Activated T-cell treated with anti-CD3 and anti-CD28 coated beads, Interleukin-2, amount 50 U/mL, for 24 hours (primary cell): ENCODE data around the gene SLC25A17.
A peak's percentile ranks its signal among the peaks of the same experiment; 100 is the strongest.

ENCODE experiments used
- DNase-seq: peaks from one replicate; pipeline ENCODE4 v3.0.0-alpha.2; 2020
- H3K27ac Mint-ChIP-seq: 2 replicates; pipeline ENCODE4 v1.8.0; 2020; ENCODE audit warnings: mild to moderate bottlenecking, mixed read lengths
- H3K27me3 Mint-ChIP-seq: 2 replicates; pipeline ENCODE4 v1.8.0; 2020; ENCODE audit warnings: mixed read lengths
- H3K36me3 Mint-ChIP-seq: 2 replicates; pipeline ENCODE4 v1.8.0; 2020; ENCODE audit warnings: low read depth, mixed read lengths
- H3K4me1 Mint-ChIP-seq: 2 replicates; pipeline ENCODE4 v1.8.0; 2020; ENCODE audit warnings: low read depth, mixed read lengths
- H3K4me3 Mint-ChIP-seq: 2 replicates; pipeline ENCODE4 v1.8.0; 2020; ENCODE audit warnings: mild to moderate bottlenecking, moderate library complexity, mixed read lengths
- H3K9me3 Mint-ChIP-seq: 2 replicates; pipeline ENCODE4 v1.8.0; 2020; ENCODE audit warnings: mixed read lengths

The SLC25A17 gene

DNA sequence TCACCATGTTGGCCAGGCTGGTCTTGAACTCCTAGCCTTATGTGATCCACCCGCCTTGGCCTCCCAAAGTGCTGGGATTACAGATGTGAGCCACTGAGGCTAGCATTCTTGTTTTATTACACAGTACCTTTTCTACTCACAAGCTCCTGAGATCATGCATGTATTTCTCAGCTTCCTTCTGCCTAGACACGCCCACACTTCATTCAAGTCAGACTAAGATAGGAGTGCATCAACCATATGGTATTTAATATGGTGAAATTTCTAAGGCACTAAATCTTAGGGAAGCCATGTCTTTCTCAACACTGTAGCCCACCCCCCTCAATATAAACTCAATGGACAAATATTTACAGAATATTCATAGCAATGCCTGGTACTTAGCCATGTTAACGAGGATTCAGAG, 62.1 kb downstream of the SLC25A17 start:
- no peak overlapping the region for H3K4me3 Mint-ChIP-seq
- no peak for DNase-seq
- no peak overlapping the region for H3K27ac Mint-ChIP-seq
- no peaks in the 10 kb centered on the region for H3K36me3 Mint-ChIP-seq
- H3K9me3 Mint-ChIP-seq = no peaks in the 10 kb centered on the region
- no peaks in the 10 kb centered on the region for H3K27me3 Mint-ChIP-seq
- no peaks in the 10 kb centered on the region for H3K4me1 Mint-ChIP-seq

DNA sequence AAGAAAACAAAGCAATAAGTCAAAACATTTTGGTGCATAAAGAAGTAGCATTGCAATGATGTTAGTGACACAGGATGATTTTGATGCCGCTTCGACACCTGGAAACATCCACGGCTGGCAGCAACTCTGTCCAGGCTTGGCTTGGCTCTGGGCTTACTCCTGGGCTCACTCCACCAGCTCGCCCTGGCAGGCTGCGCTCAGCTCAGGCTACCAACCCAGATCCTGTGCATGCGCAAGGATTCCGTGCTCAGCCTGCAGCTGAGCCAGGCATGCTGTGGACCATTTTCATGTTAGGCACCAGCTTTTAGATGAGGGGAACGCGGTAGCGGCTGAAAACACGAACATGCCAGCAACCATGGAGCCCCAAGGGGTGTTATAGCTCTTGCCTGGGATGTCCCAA, 66.0 kb downstream of the SLC25A17 start:
- DNase-seq = no peak
- Mint-ChIP-seq H3K4me3 (no peak overlapping the region), H3K4me1 (no peaks in the 10 kb centered on the region), H3K27me3 (no peaks in the 10 kb centered on the region), H3K36me3 (no peaks in the 10 kb centered on the region), H3K9me3 (peaks cover 4% of the 10 kb centered on the region), H3K27ac (no peak overlapping the region)

DNA sequence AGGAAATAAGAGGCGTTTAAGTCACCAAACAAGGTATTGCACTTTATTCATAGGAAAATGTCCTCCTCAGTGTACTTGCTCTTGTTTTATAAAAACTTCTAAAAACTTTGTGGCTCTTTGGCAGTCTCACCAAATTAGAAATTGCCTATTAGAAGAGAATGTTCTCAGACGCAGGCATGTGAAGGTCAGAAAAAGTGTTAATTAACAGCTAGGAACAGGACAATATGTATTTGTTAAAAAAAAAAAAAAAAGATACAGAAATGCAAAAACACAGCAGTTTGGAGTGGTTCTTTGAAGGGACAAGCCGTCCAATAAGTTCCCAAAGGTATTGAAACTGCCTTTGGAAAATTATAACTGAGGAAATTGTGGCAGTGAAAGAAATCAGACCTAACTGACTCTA, 67.9 kb downstream of the SLC25A17 start:
- Mint-ChIP-seq H3K27ac (no peak overlapping the region), H3K27me3 (no peaks in the 10 kb centered on the region), H3K4me3 (no peak overlapping the region), H3K4me1 (no peaks in the 10 kb centered on the region), H3K36me3 (no peaks in the 10 kb centered on the region), H3K9me3 (peaks cover 6% of the 10 kb centered on the region)
- DNase-seq = no peak

DNA sequence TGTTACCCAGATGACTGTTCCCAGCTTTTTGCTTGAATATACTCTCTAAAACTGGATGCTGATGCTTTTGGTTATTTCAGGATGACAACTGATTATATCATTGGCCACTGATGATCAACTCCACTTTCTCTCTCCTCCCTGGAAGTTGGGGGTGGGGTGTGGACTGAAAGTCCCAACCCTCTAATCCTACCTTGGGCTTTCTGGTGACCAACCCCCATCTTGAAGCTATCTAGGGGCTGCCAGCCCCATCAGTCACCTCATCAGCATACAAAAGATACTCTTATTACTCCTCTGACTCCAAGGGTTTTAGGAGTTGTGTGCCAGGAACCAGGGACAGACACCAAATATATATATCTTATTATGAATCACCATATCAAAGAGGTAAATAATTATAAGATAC, 69.3 kb downstream of the SLC25A17 start:
- Mint-ChIP-seq H3K27me3 (no peaks in the 10 kb centered on the region), H3K9me3 (peaks cover 6% of the 10 kb centered on the region), H3K4me1 (no peaks in the 10 kb centered on the region), H3K36me3 (no peaks in the 10 kb centered on the region), H3K4me3 (no peak overlapping the region), H3K27ac (no peak overlapping the region)
- DNase-seq = no peak

DNA sequence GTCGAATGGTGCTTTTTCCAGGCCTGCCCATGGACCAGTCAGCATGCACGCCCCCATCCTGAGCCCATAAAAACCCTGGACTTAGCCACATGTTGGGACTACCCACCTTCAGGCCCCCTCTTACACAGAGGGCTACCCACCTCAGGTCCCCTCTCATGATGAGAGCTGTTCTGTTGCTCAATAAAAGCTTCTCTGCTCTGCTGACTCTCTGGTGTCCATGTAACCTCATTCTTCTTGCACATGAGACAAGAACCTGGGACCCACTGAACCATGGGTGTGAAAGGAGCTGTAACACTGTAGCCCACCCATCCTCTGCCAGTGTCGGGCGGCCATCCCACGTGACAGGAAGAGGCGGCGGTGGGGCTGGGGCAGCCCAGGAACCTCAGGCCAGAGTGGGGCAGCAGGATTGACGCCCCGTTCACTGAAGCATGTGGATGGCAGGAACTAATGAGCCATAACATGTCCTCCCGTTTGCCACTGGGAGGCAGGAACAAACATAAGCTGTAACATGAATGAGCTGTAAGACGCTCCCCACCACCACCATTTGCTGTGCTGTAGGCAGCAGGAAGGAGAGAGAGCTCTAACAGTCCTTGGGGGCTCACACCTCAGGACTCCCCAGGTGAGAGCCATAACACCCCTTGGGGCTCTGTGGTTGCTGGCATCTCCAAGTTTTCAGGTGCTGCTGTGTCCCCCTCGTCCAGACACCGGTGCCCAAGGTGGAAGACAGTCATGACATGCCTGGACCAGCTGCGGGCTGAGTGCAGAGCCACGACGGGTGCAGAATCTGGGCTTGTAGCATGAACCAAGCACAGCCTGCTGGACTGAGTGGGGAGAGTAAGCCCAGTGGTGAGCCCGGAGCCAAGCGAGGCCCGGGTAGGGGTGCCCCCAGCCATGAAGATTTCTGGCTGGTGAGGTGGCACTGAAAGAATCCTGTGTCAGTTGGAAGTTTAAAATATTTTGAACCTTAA, 70.5 kb downstream of the SLC25A17 start:
- H3K27me3 Mint-ChIP-seq = no peaks in the 10 kb centered on the region
- H3K9me3 Mint-ChIP-seq = peaks cover 6% of the 10 kb centered on the region
- no peak for DNase-seq
- H3K4me1 Mint-ChIP-seq = no peaks in the 10 kb centered on the region
- H3K36me3 Mint-ChIP-seq = no peaks in the 10 kb centered on the region
- H3K27ac Mint-ChIP-seq = no peak overlapping the region
- no peak overlapping the region for H3K4me3 Mint-ChIP-seq

DNA sequence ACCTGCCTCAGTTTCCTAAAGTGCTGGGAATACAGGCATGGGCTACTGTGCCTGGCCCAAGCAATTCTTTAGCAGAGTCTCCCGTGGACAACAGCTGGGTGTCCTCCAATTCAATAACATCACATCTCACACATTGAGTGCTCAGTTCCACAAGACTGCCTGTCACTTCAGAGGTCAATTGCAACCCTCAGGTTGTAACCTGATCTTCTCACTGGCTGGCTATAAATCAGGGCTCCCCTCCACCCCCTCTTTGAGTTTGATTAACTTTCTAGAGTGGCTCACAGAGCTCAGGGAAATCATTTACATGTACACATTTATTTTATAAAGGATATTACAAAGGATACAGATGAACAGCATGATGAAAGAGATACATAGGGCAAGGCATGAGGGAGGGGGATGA, 71.8 kb downstream of the SLC25A17 start:
- DNase-seq = no peak
- no peak overlapping the region for H3K27ac Mint-ChIP-seq
- peaks cover 6% of the 10 kb centered on the region for H3K9me3 Mint-ChIP-seq
- H3K4me3 Mint-ChIP-seq = no peak overlapping the region
- H3K4me1 Mint-ChIP-seq = no peaks in the 10 kb centered on the region
- no peaks in the 10 kb centered on the region for H3K36me3 Mint-ChIP-seq
- no peaks in the 10 kb centered on the region for H3K27me3 Mint-ChIP-seq

DNA sequence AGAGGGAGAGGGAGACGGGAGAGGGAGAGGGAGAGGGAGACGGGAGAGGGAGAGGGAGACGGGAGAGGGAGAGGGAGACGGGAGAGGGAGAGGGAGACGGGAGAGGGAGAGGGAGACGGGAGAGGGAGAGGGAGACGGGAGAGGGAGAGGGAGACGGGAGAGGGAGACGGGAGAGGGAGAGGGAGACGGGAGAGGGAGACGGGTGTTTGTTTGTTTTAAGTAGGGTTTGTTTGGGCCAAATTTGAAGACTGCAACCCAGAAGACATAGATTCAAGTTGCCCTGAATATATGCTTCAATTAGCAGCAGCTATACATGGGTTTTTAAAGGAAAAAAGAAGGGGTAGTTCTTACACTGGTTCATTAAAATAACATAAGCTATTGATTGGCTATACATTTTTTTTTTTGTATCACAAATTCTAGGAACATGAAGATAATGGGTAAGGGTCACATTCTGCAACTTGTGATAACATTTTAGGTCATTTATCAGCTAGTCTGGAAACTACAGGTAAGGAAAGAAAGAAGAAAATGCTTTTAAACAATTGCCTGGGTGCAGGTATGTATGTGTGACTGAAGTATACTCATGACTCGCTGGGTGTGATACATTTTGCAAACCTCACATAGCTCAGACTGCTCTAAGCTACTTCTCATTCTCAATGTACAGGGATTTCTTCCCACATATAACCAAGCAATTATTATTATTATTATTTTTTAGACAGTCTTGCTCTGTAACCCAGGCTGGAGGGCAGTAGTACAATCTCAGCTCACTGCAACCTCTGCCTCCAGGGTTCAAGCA, 72.5 kb downstream of the SLC25A17 start:
- Mint-ChIP-seq H3K4me3 (no peak overlapping the region), H3K27me3 (no peaks in the 10 kb centered on the region), H3K36me3 (no peaks in the 10 kb centered on the region), H3K9me3 (peaks cover 6% of the 10 kb centered on the region), H3K27ac (no peak overlapping the region), H3K4me1 (no peaks in the 10 kb centered on the region)
- DNase-seq = no peak

DNA sequence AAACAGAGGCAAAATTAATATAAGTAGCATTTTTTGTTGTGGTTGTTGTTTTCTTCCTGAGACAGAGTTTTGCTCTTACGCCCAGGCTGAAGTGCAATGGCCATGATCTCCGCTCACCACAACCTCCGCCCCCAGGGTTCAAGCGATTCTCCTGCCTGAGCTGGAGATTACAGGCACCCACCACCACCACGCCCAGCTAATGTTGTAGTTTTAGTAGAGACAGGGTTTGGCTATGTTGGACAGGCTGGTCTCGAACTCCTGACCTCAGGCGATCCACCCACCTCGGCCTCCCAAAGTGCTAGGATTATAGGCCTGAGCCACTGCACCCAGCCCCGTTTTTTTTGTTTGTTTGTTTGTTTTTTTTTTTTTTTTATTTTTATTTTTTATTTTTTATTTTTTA, 75.4 kb downstream of the SLC25A17 start:
- Mint-ChIP-seq H3K9me3 (peaks cover 6% of the 10 kb centered on the region), H3K4me3 (no peak overlapping the region), H3K27ac (no peak overlapping the region), H3K36me3 (no peaks in the 10 kb centered on the region), H3K4me1 (peaks cover 2% of the 10 kb centered on the region), H3K27me3 (no peaks in the 10 kb centered on the region)
- DNase-seq = no peak

DNA sequence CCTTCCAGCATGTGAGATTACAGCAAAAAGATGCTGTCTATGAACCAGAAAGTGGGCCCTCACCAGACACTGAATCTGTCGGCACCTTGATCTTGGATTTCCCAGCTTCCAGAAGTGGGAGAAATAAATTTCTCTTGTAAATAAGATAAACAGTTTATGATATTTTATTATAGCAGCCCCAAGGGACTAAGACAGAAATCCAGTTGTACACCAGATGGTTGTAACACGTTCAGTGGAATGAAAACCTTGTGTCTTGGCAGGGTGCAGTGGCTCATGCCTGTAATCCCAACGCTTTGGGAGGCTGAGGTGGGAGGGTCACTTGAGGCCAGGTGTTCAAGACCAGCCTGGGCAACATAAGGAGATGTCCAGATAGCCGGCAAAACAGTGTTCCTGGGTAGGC, 78.0 kb downstream of the SLC25A17 start:
- Mint-ChIP-seq H3K9me3 (no peaks in the 10 kb centered on the region), H3K4me3 (no peak overlapping the region), H3K4me1 (peaks cover 2% of the 10 kb centered on the region), H3K36me3 (no peaks in the 10 kb centered on the region), H3K27ac (no peak overlapping the region), H3K27me3 (no peaks in the 10 kb centered on the region)
- DNase-seq = no peak

DNA sequence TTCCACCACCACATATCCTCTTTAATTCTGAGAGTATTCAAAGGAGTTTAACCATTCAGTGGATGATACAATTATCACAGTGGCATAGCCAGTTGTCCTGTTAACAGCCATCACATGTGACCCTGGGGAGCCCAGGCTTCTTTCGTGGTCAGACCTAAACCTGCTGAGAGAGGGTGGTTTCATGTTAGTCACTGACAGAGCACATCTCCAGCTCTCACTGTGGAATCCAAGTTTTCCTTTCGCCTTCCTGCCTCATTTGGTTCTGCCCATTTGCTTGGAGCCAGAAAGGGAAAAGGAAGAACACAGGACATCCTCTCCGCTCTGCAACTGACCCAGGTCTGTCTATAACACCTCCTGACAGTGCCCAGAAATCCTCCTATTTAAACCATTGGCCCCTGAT, 79.4 kb downstream of the SLC25A17 start:
- Mint-ChIP-seq H3K4me1 (peaks cover 2% of the 10 kb centered on the region), H3K4me3 (no peak overlapping the region), H3K9me3 (no peaks in the 10 kb centered on the region), H3K27me3 (no peaks in the 10 kb centered on the region), H3K36me3 (no peaks in the 10 kb centered on the region), H3K27ac (no peak overlapping the region)
- DNase-seq = no peak

DNA sequence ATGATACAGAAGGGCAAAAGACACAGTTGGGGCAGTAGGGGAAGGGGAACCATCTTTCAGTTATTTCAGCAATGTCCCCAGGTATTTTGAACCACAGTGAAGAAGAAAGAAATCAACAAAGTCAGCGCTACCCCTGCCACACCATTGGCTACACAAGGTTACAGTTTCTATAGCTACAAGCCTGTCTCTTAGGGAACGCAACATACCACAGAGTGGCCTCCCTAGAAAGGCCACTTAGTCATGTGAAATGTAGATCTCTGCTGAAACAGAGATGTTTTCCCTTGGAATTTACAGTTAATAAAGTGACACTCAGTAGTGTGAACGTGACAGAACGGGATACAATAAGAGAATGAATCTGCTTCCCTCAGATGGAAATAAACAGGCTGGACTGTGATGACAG, 85.2 kb downstream of the SLC25A17 start:
- DNase-seq = no peak
- H3K36me3 Mint-ChIP-seq = no peaks in the 10 kb centered on the region
- no peak overlapping the region for H3K4me3 Mint-ChIP-seq
- H3K27ac Mint-ChIP-seq = no peak overlapping the region
- H3K9me3 Mint-ChIP-seq = no peaks in the 10 kb centered on the region
- peaks cover 27% of the 10 kb centered on the region for H3K4me1 Mint-ChIP-seq
- H3K27me3 Mint-ChIP-seq = no peaks in the 10 kb centered on the region

DNA sequence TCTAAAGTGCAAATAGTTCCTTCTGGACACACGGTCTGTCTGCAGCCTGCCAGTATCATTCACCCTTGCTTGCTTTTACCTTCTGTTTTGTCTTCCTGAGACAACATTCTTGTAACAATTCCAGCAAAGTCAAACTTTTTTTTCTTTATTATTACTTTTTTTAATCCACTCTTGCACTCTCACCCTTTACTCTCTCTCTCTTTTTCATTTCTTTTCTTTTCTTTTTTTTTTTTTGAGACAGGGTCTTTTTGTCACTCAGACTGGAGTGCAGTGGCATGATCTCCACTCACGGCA, 86.2 kb downstream of the SLC25A17 start:
- H3K36me3 Mint-ChIP-seq = no peaks in the 10 kb centered on the region
- peak overlapping the region; percentile 1 for H3K27ac Mint-ChIP-seq
- no peak for DNase-seq
- H3K4me1 Mint-ChIP-seq = peaks cover 37% of the 10 kb centered on the region
- no peaks in the 10 kb centered on the region for H3K27me3 Mint-ChIP-seq
- no peak overlapping the region for H3K4me3 Mint-ChIP-seq
- H3K9me3 Mint-ChIP-seq = no peaks in the 10 kb centered on the region

DNA sequence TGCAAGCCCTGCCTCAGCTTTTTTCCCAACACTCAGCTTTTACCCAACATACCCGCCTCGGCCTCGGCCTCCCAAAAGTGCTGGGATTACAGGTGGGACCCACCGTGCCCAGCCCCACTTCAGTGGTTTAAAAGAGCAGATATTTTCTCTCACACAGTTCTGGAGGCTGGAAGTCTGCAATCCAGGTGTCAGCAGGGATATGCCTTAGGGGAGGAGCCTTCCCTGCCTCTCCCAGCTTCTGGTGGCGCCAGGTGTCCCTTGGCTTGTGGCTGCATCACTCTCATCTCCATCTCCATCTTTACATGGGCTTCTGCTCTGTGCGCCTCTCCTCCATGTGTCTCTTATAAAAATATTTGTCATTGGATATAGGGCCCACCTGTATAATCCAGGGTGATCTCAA, 89.9 kb downstream of the SLC25A17 start:
- no peaks in the 10 kb centered on the region for H3K9me3 Mint-ChIP-seq
- peaks cover 52% of the 10 kb centered on the region for H3K4me1 Mint-ChIP-seq
- DNase-seq = no peak
- H3K36me3 Mint-ChIP-seq = no peaks in the 10 kb centered on the region
- no peaks in the 10 kb centered on the region for H3K27me3 Mint-ChIP-seq
- no peak overlapping the region for H3K4me3 Mint-ChIP-seq
- peak overlapping the region; percentile 90 for H3K27ac Mint-ChIP-seq

DNA sequence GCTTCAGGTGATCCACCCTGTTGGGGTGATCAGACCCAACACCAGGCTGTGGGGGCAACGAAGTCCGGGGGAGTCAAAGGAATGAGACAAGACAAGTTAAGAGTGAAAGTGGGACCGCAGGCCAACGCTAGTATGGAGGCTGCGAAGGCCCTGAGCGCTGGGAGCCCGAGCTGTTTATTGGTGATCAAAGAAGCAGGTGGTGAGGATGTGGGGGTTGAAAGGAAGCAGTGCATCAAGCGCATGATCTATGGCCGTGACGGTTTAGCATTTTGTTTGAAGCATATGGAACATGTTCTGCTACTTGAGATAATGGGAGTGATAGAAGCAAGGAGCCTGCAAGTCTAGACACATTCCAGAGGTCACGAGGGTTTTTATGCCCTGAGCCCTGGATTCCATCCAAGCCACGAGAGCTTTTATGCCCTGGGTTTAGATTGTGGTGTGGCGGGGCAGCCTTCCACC, 90.4 kb downstream of the SLC25A17 start:
- Mint-ChIP-seq H3K4me3 (peak overlapping the region; percentile 32), H3K4me1 (peaks cover 52% of the 10 kb centered on the region), H3K9me3 (no peaks in the 10 kb centered on the region), H3K27ac (peak overlapping the region; percentile 90), H3K27me3 (no peaks in the 10 kb centered on the region), H3K36me3 (no peaks in the 10 kb centered on the region)
- DNase-seq = peak; percentile 56

DNA sequence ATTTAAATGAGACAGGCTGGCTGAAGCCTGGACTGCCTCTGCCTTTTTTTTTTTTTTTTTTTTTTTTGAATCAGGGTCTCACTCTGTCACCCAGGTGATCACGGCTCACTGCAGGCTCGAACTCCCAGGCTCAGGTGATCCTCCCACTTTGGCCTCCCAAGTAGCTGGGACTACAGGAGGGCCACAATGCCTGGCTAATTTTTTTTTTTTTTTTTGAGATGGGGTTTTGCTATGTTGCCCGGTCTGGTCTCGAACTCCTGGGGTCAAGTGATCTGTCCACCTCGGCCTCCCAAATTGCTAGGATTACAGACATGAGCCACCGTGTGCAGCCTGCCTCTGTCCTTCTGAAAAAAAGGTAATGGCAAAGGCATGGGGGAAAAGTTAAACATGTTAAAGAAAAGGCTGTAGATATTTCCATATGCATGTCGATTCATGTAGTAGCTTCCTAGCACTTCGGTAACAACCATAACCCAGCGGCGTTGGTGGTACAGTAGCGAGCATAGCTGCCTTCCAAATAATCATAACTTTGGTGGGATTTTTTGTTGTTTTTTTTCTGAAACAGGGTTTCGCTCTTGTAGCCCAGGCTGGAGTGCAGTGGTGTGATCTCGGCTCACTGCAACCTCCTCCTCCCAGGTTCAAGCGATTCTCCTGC, 91.1 kb downstream of the SLC25A17 start:
- H3K4me1 Mint-ChIP-seq = peaks cover 52% of the 10 kb centered on the region
- H3K4me3 Mint-ChIP-seq = peak overlapping the region; percentile 32
- no peaks in the 10 kb centered on the region for H3K27me3 Mint-ChIP-seq
- H3K27ac Mint-ChIP-seq = peak overlapping the region; percentile 90
- no peaks in the 10 kb centered on the region for H3K36me3 Mint-ChIP-seq
- H3K9me3 Mint-ChIP-seq = no peaks in the 10 kb centered on the region
- DNase-seq = no peak
